ENCODE measurements around the gene SCUBE2.

GRCh38 chr11:9081153-9081552 lies 10.2 kb downstream of the SCUBE2 start:
- TF ChIP-seq CTCF (IDR thresholded peaks at IDR 0.05) (no peak), POLR2A (IDR thresholded peaks at IDR 0.05) (no peak)
